Activated CD4-positive, alpha-beta T cell treated with anti-CD3 and anti-CD28 coated beads, Interleukin-2, amount 10 ng/mL, durations not matched to agents 7 days and 5 days (primary cell): ENCODE results near the gene TTK. TPM values are rescaled to one million over a fixed set of nuclear protein-coding genes. Genes with fewer than 3 reads are reported as not detected.
"Not testable (repeated sequence)": the region's sequence is repeated elsewhere in the genome, so short reads cannot be mapped to it uniquely, and the experiment has no call there.

ENCODE experiments used
- CTCF ChIA-PET: fragments of 350-600 bp; sonication (Branson Sonifier 250); formaldehyde crosslinking; loops from one replicate; lab custom pipeline; 2021; ENCODE audit warnings: antibody characterized with exemption; lab: Charles Lee
- POLR2A ChIA-PET: fragments of 350-600 bp; sonication (Branson Sonifier 250); formaldehyde crosslinking; loops from one replicate; lab custom pipeline; 2021; ENCODE audit warnings: antibody characterized with exemption; lab: Charles Lee
- DNase-seq: peaks from one replicate; pipeline ENCODE4 v3.0.0-alpha.2; 2020
- H3K27ac Mint-ChIP-seq: one replicate; pipeline ENCODE4 v1.8.0; 2021; ENCODE audit warnings: mild to moderate bottlenecking, moderate library complexity, mixed read lengths
- H3K27me3 Mint-ChIP-seq: one replicate; pipeline ENCODE4 v1.8.0; 2021; ENCODE audit warnings: mixed read lengths
- H3K36me3 Mint-ChIP-seq: one replicate; pipeline ENCODE4 v1.8.0; 2021; ENCODE audit warnings: low read depth, mixed read lengths
- H3K4me1 Mint-ChIP-seq: one replicate; pipeline ENCODE4 v1.8.0; 2021; ENCODE audit warnings: mixed read lengths
- H3K4me3 Mint-ChIP-seq: one replicate; pipeline ENCODE4 v1.8.0; 2021; ENCODE audit warnings: mild to moderate bottlenecking, moderate library complexity, mixed read lengths
- H3K9me3 Mint-ChIP-seq: one replicate; pipeline ENCODE4 v1.8.0; 2021; ENCODE audit warnings: mixed read lengths
- total RNA-seq, 2 experiments: library from RNA; stranded (reverse); gene quantifications; one replicate each; pipeline ENCODE4 v1.2.3, GENCODE V29; 2021

Gene TTK
- total RNA-seq, 2 experiments from 2014 or later, result 40.7 to 52.5 TPM

- Mint-ChIP-seq H3K27ac (no peak overlapping the region), H3K27me3 (no peaks in the 10 kb centered on the region), H3K9me3 (no peaks in the 10 kb centered on the region), H3K4me3 (no peak overlapping the region), H3K36me3 (peaks cover 56% of the 10 kb centered on the region), H3K4me1 (no peaks in the 10 kb centered on the region)
- DNase-seq, result no peak
- ChIA-PET CTCF (no interaction called here), POLR2A (no interaction called here)
Measured at GRCh38 chr6:80029470-80029869, 25.0 kb downstream of the TTK start.

GRCh38 chr6:80048220-80048619 lies 43.8 kb downstream of the TTK start:
- POLR2A ChIA-PET, H3K4me1 Mint-ChIP-seq, H3K27ac Mint-ChIP-seq, DNase-seq, H3K27me3 Mint-ChIP-seq, H3K4me3 Mint-ChIP-seq: not testable (repeated sequence)
- H3K9me3 Mint-ChIP-seq, result peaks cover 13% of the 10 kb centered on the region
- CTCF ChIA-PET, result interaction anchor here (0.7 kb wide), 1 partner anchor 1708 kb away, joined by 3 read pairs; no protein-coding TSS in a partner anchor
- peaks cover 47% of the 10 kb centered on the region for H3K36me3 Mint-ChIP-seq

GRCh38 chr6:80060774-80061173 lies 56.3 kb downstream of the TTK start:
- no peak overlapping the region for H3K4me3 Mint-ChIP-seq
- no peak overlapping the region for H3K27ac Mint-ChIP-seq
- POLR2A ChIA-PET, result no interaction called here
- H3K36me3 Mint-ChIP-seq, result no peaks in the 10 kb centered on the region
- CTCF ChIA-PET, result no interaction called here
- H3K27me3 Mint-ChIP-seq, result peaks cover 2% of the 10 kb centered on the region
- H3K9me3 Mint-ChIP-seq, result no peaks in the 10 kb centered on the region
- no peaks in the 10 kb centered on the region for H3K4me1 Mint-ChIP-seq
- no peak for DNase-seq

- CTCF ChIA-PET, H3K9me3 Mint-ChIP-seq, DNase-seq, POLR2A ChIA-PET, H3K27ac Mint-ChIP-seq, H3K36me3 Mint-ChIP-seq, H3K4me3 Mint-ChIP-seq, H3K4me1 Mint-ChIP-seq, H3K27me3 Mint-ChIP-seq: not testable (repeated sequence)
Measured at GRCh38 chr6:80068146-80068545, 63.7 kb downstream of the TTK start.

- DNase-seq, H3K9me3 Mint-ChIP-seq, H3K4me1 Mint-ChIP-seq, H3K36me3 Mint-ChIP-seq, H3K4me3 Mint-ChIP-seq, H3K27ac Mint-ChIP-seq, POLR2A ChIA-PET, H3K27me3 Mint-ChIP-seq, CTCF ChIA-PET: not testable (repeated sequence)
Measured at GRCh38 chr6:80070431-80070830, 66.0 kb downstream of the TTK start.

GRCh38 chr6:80077067-80077466 lies 72.6 kb downstream of the TTK start:
- Mint-ChIP-seq H3K27ac (no peak overlapping the region), H3K36me3 (no peaks in the 10 kb centered on the region), H3K27me3 (peaks cover 2% of the 10 kb centered on the region), H3K9me3 (no peaks in the 10 kb centered on the region), H3K4me1 (peaks cover 4% of the 10 kb centered on the region), H3K4me3 (no peak overlapping the region)
- no peak for DNase-seq
- ChIA-PET POLR2A (no interaction called here), CTCF (no interaction called here)

GRCh38 chr6:80088637-80089036 lies 84.2 kb downstream of the TTK start:
- CTCF ChIA-PET, result no interaction called here
- Mint-ChIP-seq H3K4me3 (no peak overlapping the region), H3K27ac (no peak overlapping the region), H3K4me1 (no peaks in the 10 kb centered on the region), H3K27me3 (peaks cover 16% of the 10 kb centered on the region), H3K36me3 (no peaks in the 10 kb centered on the region), H3K9me3 (no peaks in the 10 kb centered on the region)
- POLR2A ChIA-PET, result no interaction called here
- DNase-seq, result no peak

GRCh38 chr6:80091506-80091905 lies 87.1 kb downstream of the TTK start:
- POLR2A ChIA-PET, result no interaction called here
- peaks cover 13% of the 10 kb centered on the region for H3K27me3 Mint-ChIP-seq
- H3K4me3 Mint-ChIP-seq, result no peak overlapping the region
- no peaks in the 10 kb centered on the region for H3K36me3 Mint-ChIP-seq
- CTCF ChIA-PET, result interaction anchor here (0.8 to 1.1 kb wide), 2 partner anchors 64 to 172 kb away, joined by 3 read pairs; no protein-coding TSS in a partner anchor
- peaks cover 10% of the 10 kb centered on the region for H3K4me1 Mint-ChIP-seq
- no peak for DNase-seq
- no peaks in the 10 kb centered on the region for H3K9me3 Mint-ChIP-seq
- no peak overlapping the region for H3K27ac Mint-ChIP-seq

Other genes starting within 250 kb of the TTK start
- 1 to 10 TPM in 1 of 2 experiments, under 1 TPM in 1; 0.79 to 1.1 TPM for gene ELOVL4, start 57.1 kb upstream of the TTK start, total RNA-seq
- gene BCKDHB, start 102.0 kb downstream of the TTK start, total RNA-seq, result 10 to 100 TPM; 16.4 to 18.8 TPM